IPS-15b (cell line): ENCODE results near the gene LONRF2.

ENCODE experiments used
- H3K27me3 ChIP-seq: one replicate; pipeline ENCODE4 v1.6.1; 2013; ENCODE audit warnings: low read length; ENCODE audit not compliant: control insufficient read depth, insufficient read depth
- H3K36me3 ChIP-seq: one replicate; pipeline ENCODE4 v1.6.1; 2013; ENCODE audit warnings: low read length; ENCODE audit not compliant: control insufficient read depth, insufficient read depth
- H3K4me1 ChIP-seq: one replicate; pipeline ENCODE4 v1.6.1; 2013; ENCODE audit warnings: mild to moderate bottlenecking, low read length; ENCODE audit not compliant: control insufficient read depth, insufficient read depth
- H3K4me3 ChIP-seq: one replicate; pipeline ENCODE4 v1.5.1; 2013; ENCODE audit warnings: low read depth, low read length
- H3K9ac ChIP-seq: one replicate; pipeline ENCODE4 v1.6.1; 2013; ENCODE audit warnings: low read depth, mild to moderate bottlenecking, low read length
- H3K9me3 ChIP-seq: one replicate; pipeline ENCODE4 v1.6.1; 2013; ENCODE audit warnings: mild to moderate bottlenecking, low read length; ENCODE audit not compliant: control insufficient read depth, insufficient read depth

LONRF2 gene

GRCh38 chr2:100224988-100225710 is 97.2 kb downstream of the LONRF2 start:
- H3K36me3 ChIP-seq = no peaks in the 10 kb centered on the region
- no peak overlapping the region for H3K4me3 ChIP-seq
- H3K4me1 ChIP-seq = no peaks in the 10 kb centered on the region
- H3K9ac ChIP-seq = no peak overlapping the region
- H3K27me3 ChIP-seq = no peaks in the 10 kb centered on the region
- no peaks in the 10 kb centered on the region for H3K9me3 ChIP-seq

- Histone ChIP-seq H3K4me1 (no peaks in the 10 kb centered on the region), H3K27me3 (no peaks in the 10 kb centered on the region), H3K9ac (no peak overlapping the region), H3K36me3 (no peaks in the 10 kb centered on the region), H3K4me3 (no peak overlapping the region), H3K9me3 (no peaks in the 10 kb centered on the region)
Observed at GRCh38 chr2:100223502-100223901, 98.8 kb downstream of the LONRF2 start.
